HG03108 (cell line): ENCODE measurements around the gene TLK1.

Source experiments
- ATAC-seq: cut with Tn5 transposase; IDR thresholded peaks from one replicate; pipeline ENCODE4 v1.9.1; 2021; ENCODE audit warnings: moderate library complexity; ENCODE audit not compliant: unreplicated experiment

Gene TLK1

GRCh38 chr2:171013851-171014250 is 146.8 kb downstream of the TLK1 start:
- ATAC-seq: no peak

- ATAC-seq: no peak
Observed at GRCh38 chr2:171009386-171009785, 151.3 kb downstream of the TLK1 start.

GRCh38 chr2:171008550-171009205 is 152.0 kb downstream of the TLK1 start:
- no peak for ATAC-seq

GRCh38 chr2:171004833-171005232 is 155.9 kb downstream of the TLK1 start:
- ATAC-seq: no peak

GRCh38 chr2:171004363-171004762 is 156.3 kb downstream of the TLK1 start:
- ATAC-seq: no peak

GRCh38 chr2:170999654-171000053 is 161.0 kb downstream of the TLK1 start:
- ATAC-seq: no peak

GRCh38 chr2:170997893-170998597 is 162.6 kb downstream of the TLK1 start:
- no peak for ATAC-seq

GRCh38 chr2:170996316-170996715 is 164.4 kb downstream of the TLK1 start:
- no peak for ATAC-seq

- ATAC-seq: no peak
Observed at GRCh38 chr2:170991398-170992182, 169.1 kb downstream of the TLK1 start.

- no peak for ATAC-seq
Observed at GRCh38 chr2:170986566-170987258, 174.0 kb downstream of the TLK1 start.

- ATAC-seq: no peak
Observed at GRCh38 chr2:170985407-170985806, 175.3 kb downstream of the TLK1 start.

GRCh38 chr2:170984079-170984478 is 176.6 kb downstream of the TLK1 start:
- no peak for ATAC-seq

- ATAC-seq: no peak
Observed at GRCh38 chr2:170975943-170976270, 184.8 kb downstream of the TLK1 start.

- no peak for ATAC-seq
Observed at GRCh38 chr2:170975127-170975942, 185.4 kb downstream of the TLK1 start.

- ATAC-seq: no peak
Observed at GRCh38 chr2:170974304-170974993, 186.2 kb downstream of the TLK1 start.

- ATAC-seq: peak; percentile 90
Observed at GRCh38 chr2:170973492-170974303, 187.0 kb downstream of the TLK1 start.

- no peak for ATAC-seq
Observed at GRCh38 chr2:170973225-170973491, 187.5 kb downstream of the TLK1 start.

- no peak for ATAC-seq
Observed at GRCh38 chr2:170972296-170973224, 188.1 kb downstream of the TLK1 start.
